GM12891 (cell line): ENCODE results near the gene ACSL5.

Experiments
- POLR2AphosphoS5 ChIP-seq: IDR thresholded peaks from 2 replicates; pipeline ENCODE4 v1.6.1; 2011; ENCODE audit warnings: low read depth, low read length, control low read depth
- SPI1 ChIP-seq: IDR thresholded peaks from 2 replicates; pipeline ENCODE4 v1.6.1; 2011; ENCODE audit warnings: low read depth, low read length, control low read depth

DNA sequence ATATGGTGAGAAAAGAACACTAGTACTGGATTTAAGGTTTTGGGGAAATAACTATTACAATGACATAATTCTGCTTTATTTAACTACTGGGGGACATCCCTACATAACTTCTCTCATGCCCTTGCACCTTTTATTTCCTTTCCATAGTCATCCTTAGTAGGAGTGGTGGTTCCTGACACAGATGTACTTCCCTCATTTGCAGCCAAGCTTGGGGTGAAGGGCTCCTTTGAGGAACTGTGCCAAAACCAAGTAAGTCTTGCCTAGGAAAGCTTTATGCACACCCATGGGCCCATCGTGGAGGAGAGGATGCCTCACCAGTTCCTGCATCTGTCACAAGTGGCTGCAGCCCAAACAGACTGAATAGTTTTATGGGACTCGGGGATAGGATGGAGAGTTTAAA is 52.2 kb downstream of the ACSL5 start:
- TF ChIP-seq SPI1 (no peak), POLR2AphosphoS5 (no peak)
